ENCODE measurements around the gene IFFO2. TPM values are rescaled to one million over a fixed set of nuclear protein-coding genes. Genes with fewer than 3 reads are reported as not detected.

Gene IFFO2
- total RNA-seq = 15.4 and 16.8 TPM in 2 replicates
- 10.0 TPM for total RNA-seq (2013)
- polyA plus RNA-seq = 19.2 and 33.1 TPM in 2 replicates
- 39.0 and 43.0 TPM in 2 replicates for polyA minus RNA-seq

DNA sequence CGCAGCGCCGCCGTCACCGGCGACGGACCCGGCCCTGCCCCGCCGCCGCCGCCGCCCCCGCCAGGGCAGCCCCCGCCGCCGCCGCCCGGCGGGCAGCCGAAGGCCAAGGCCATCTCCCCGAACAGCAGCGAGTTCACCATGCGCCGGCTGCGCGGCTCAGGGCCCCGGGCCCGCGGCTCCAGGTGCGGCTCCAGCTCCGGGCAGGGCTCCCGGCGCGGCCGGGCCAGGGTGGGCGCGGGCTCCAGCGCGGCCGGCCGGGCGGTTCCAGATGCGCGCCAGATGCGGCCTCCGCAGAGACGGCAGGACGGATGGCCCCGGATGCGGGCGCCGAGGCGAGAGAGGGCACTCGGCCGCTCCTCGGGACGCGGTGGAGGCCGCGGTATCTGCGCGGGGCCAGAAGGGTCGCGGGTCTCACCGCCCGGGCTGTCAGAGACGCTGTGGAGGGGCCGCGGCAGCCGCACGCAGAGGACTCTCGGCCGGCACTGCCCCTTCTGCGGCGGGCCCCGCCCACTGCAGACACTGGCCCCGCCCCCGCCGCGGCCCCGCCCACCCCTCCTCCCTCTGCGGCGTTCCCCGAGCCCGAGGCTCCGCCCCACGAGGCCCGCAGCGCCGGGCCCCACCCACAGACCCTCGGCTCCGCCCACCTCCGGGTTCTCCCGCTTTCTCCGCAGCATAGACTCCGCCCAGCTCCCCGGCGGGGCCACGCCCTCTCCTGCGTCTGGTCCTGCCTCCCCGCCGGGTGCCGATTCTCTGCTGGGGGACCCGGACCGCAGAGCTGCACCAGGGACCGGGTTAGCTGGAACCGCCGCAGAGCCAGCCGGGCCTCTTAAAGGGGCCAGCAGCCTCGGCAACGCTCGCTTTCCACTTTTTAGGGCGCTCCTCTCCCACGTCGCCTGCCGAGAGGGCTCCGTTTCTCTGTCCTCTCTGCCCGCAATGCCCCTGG, at the start of gene IFFO2:
TSS of gene IFFO2 (minus strand) at position 484 of the 943 bp plus-strand sequence. CDS start at position 140, 344 bp downstream.
- TF ChIP-seq, protein P1, sequence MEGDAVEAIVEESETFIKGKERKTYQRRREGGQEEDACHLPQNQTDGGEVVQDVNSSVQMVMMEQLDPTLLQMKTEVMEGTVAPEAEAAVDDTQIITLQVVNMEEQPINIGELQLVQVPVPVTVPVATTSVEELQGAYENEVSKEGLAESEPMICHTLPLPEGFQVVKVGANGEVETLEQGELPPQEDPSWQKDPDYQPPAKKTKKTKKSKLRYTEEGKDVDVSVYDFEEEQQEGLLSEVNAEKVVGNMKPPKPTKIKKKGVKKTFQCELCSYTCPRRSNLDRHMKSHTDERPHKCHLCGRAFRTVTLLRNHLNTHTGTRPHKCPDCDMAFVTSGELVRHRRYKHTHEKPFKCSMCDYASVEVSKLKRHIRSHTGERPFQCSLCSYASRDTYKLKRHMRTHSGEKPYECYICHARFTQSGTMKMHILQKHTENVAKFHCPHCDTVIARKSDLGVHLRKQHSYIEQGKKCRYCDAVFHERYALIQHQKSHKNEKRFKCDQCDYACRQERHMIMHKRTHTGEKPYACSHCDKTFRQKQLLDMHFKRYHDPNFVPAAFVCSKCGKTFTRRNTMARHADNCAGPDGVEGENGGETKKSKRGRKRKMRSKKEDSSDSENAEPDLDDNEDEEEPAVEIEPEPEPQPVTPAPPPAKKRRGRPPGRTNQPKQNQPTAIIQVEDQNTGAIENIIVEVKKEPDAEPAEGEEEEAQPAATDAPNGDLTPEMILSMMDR (IDR thresholded peaks at IDR 0.05) = no peak
- no peak for TF ChIP-seq EZH2 (IDR thresholded peaks at IDR 0.05; ENCODE audit: borderline replicate concordance, insufficient read depth, low read depth, low read length, poor library complexity, severe bottlenecking)
- intact Hi-C loops (cut with micrococcal nuclease) = loop anchor here (1.0 kb wide), 3 partner anchors 16 to 54 kb away; partner anchors contain the start of gene ALDH4A1
- H3K4me1 ChIP-seq (ENCODE audit: control insufficient read depth in 2 of 2, insufficient read depth in 2 of 2, low read length in 2 of 2) = peaks cover 50 to 54% of the 10 kb centered on the region in 2 donors
- WGBS (ENCODE audit: insufficient coverage) = under 1% methylated on average over 111 of the region's 119 CpGs
- DNase-seq (peak; percentile 97), ATAC-seq (ENCODE audit: low read depth) (peak; percentile 88)
- no peaks in the 10 kb centered on the region for H3K9me3 Mint-ChIP-seq (ENCODE audit: insufficient read depth)
- peak within 1 kb of the TSS; percentile 33 to 73 (median 64) for H3K4me3 ChIP-seq (ENCODE audit: control extremely low read depth in 1 of 5, extremely low read depth in 1 of 5, insufficient read depth in 1 of 5, low read depth in 2 of 5, low read length in 4 of 5)
- ChIA-PET POLR2A (interaction anchor here (0.6 to 2.0 kb wide), 5 partner anchors 29 to 1530 kb away, joined by 3 to 19 read pairs (median 8); partner anchors contain the start of genes ALDH4A1 and CAMK2N1), CTCF (interaction anchor here (1.2 to 12.4 kb wide), 7 partner anchors 14 to 72 kb away, joined by 4 to 157 read pairs (median 17); partner anchors contain the start of gene ALDH4A1)
- H3K27me3 Mint-ChIP-seq = peaks cover 9% of the 10 kb centered on the region
- peak within 1 kb of the TSS in 1 of 2 donors; percentile 13 for H3K27ac ChIP-seq (ENCODE audit: low read length in 2 of 2)
- peak within 1 kb of the TSS; percentile 73 for H3K9ac ChIP-seq (ENCODE audit: low read length)
- peaks cover 0 to 4% (median 0%) of the 10 kb centered on the region in 3 donors for H3K9me3 ChIP-seq (ENCODE audit: control extremely low read depth in 1 of 3, control insufficient read depth in 2 of 3, insufficient read depth in 1 of 3, low read length in 2 of 3)
- peak within 1 kb of the TSS; percentile 90 for H3K4me3 Mint-ChIP-seq
- H3K36me3 ChIP-seq (replicated peaks in 1 of 2; ENCODE audit: control extremely low read depth in 1 of 2, control insufficient read depth in 1 of 2, extremely low read depth in 1 of 2, insufficient read depth in 2 of 2, low read length in 1 of 2) = no peaks in the 10 kb centered on the region
- H3K4me2 ChIP-seq (replicated peaks; ENCODE audit: low read depth, low read length, poor library complexity, severe bottlenecking) = peak within 1 kb of the TSS; percentile 92
- peaks cover 0 to 10% (median 4%) of the 10 kb centered on the region in 4 experiments for H3K27me3 ChIP-seq (replicated peaks in 1 of 4; ENCODE audit: control extremely low read depth in 1 of 4, control insufficient read depth in 3 of 4, insufficient read depth in 4 of 4, low read length in 3 of 4)
- peaks cover 47% of the 10 kb centered on the region for H3K4me1 Mint-ChIP-seq
- H2AFZ ChIP-seq (ENCODE audit: insufficient read depth, low read depth, low read length, poor library complexity, severe bottlenecking) = peak within 1 kb of the TSS; percentile 88
- peaks cover 14% of the 10 kb centered on the region for H4K20me1 ChIP-seq (ENCODE audit: control insufficient read depth, insufficient read depth, low read length, poor library complexity, severe bottlenecking)
- H3K27ac Mint-ChIP-seq = peak within 1 kb of the TSS; percentile 78
- H3K79me2 ChIP-seq (ENCODE audit: control insufficient read depth, insufficient read depth, low read length) = peaks cover 37% of the 10 kb centered on the region
